Loucy (cell line): ENCODE results near the gene PPP1R13B.

Experiments used
- EZH2phosphoT487 ChIP-seq: fragments of 200-600 bp; IDR thresholded peaks from 2 replicates; pipeline ENCODE4 v1.6.1; 2018; ENCODE audit warnings: antibody characterized with exemption, mild to moderate bottlenecking, moderate library complexity, borderline replicate concordance
- TF ChIP-seq, protein P1 (sequence below): fragments of 200-600 bp; sonication (generic); conservative IDR thresholded peaks from 2 replicates; pipeline ENCODE4 v1.5.1; 2014; ENCODE audit warnings: mild to moderate bottlenecking, antibody characterized with exemption, low read length

DNA sequence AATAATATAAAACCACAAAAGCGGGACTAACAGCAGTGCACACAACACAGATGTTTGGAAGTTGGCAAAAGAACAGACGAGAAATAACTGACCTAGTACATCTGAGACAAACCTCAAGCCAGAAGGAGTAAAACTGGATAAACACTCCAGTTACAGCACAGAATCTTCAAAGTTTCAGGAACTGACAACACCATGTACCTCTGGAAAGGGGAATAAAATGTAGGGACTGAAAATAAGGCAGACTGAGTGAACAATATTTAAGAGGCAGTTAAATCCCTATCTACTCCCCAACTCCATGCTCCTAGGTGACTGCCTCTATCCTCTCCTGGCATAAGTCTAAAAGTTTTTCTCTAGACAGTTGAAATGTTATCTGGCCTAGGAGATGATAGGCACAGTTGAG lies 73.9 kb downstream of the PPP1R13B start:
- TF ChIP-seq, protein P1, sequence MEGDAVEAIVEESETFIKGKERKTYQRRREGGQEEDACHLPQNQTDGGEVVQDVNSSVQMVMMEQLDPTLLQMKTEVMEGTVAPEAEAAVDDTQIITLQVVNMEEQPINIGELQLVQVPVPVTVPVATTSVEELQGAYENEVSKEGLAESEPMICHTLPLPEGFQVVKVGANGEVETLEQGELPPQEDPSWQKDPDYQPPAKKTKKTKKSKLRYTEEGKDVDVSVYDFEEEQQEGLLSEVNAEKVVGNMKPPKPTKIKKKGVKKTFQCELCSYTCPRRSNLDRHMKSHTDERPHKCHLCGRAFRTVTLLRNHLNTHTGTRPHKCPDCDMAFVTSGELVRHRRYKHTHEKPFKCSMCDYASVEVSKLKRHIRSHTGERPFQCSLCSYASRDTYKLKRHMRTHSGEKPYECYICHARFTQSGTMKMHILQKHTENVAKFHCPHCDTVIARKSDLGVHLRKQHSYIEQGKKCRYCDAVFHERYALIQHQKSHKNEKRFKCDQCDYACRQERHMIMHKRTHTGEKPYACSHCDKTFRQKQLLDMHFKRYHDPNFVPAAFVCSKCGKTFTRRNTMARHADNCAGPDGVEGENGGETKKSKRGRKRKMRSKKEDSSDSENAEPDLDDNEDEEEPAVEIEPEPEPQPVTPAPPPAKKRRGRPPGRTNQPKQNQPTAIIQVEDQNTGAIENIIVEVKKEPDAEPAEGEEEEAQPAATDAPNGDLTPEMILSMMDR: no peak
- TF ChIP-seq EZH2phosphoT487: no peak
